T-helper 1 cell (primary cell): ENCODE results near the gene BEST4.
"Not testable (repeated sequence)": the region's sequence is repeated elsewhere in the genome, so short reads cannot be mapped to it uniquely, and the experiment has no call there.

Experiments
- DNase-seq, 5 donors: peaks; one replicate each; pipeline ENCODE4 v3.0.0-alpha.2; 2012 to 2020

The BEST4 gene

GRCh38 chr1:44801491-44802305 lies 13.7 kb upstream of the BEST4 start:
- peak in 1 of 5 donors; percentile 42 for DNase-seq

- peak; percentile 98 to 99 (median 99) for DNase-seq
Measured at GRCh38 chr1:44799770-44800584, 12.0 kb upstream of the BEST4 start, which contains the start of gene PLK3. Gene PLK3, plus strand, starts transcription at chr1:44800377. Its CDS starts 87 bp downstream, at chr1:44800464.

GRCh38 chr1:44798481-44799365 lies 10.8 kb upstream of the BEST4 start:
- no peak for DNase-seq

- DNase-seq, result not testable (repeated sequence)
Measured at GRCh38 chr1:44797886-44798285, 9.9 kb upstream of the BEST4 start.

- DNase-seq, result peak in 1 of 5 donors; percentile 1
Measured at GRCh38 chr1:44792736-44793502, 4.9 kb upstream of the BEST4 start.

- no peak for DNase-seq
Measured at GRCh38 chr1:44790968-44791801, 3.2 kb upstream of the BEST4 start.

GRCh38 chr1:44787506-44787905 lies 464 bp downstream of the BEST4 start:
- DNase-seq, result no peak

- DNase-seq, result no peak
Measured at GRCh38 chr1:44786841-44787426, 1.0 kb downstream of the BEST4 start.

- DNase-seq, result peak; percentile 56 to 74 (median 72)
Measured at GRCh38 chr1:44786138-44786840, 1.7 kb downstream of the BEST4 start.

GRCh38 chr1:44785501-44786137 lies 2.4 kb downstream of the BEST4 start:
- no peak for DNase-seq

GRCh38 chr1:44785029-44785380 lies 3.0 kb downstream of the BEST4 start:
- DNase-seq, result no peak

GRCh38 chr1:44784094-44785028 lies 3.6 kb downstream of the BEST4 start:
- peak in 2 of 5 donors; percentile 32 for DNase-seq

GRCh38 chr1:44783697-44784093 lies 4.3 kb downstream of the BEST4 start:
- no peak for DNase-seq

- DNase-seq, result no peak
Measured at GRCh38 chr1:44780583-44781121, 7.3 kb downstream of the BEST4 start.

GRCh38 chr1:44778705-44779576 lies 9.0 kb downstream of the BEST4 start:
- no peak for DNase-seq

GRCh38 chr1:44777969-44778635 lies 9.9 kb downstream of the BEST4 start:
- no peak for DNase-seq
